HG02970 (cell line): ENCODE results near the gene SHPK.
A peak's percentile ranks its signal among the peaks of the same experiment; 100 is the strongest.

ENCODE experiments used
- ATAC-seq: cut with Tn5 transposase; IDR thresholded peaks from one replicate; pipeline ENCODE4 v1.9.1; 2021; ENCODE audit warnings: mild to moderate bottlenecking, moderate library complexity, moderate number of reproducible peaks; ENCODE audit not compliant: unreplicated experiment, low FRiP score

Gene SHPK, protein sequence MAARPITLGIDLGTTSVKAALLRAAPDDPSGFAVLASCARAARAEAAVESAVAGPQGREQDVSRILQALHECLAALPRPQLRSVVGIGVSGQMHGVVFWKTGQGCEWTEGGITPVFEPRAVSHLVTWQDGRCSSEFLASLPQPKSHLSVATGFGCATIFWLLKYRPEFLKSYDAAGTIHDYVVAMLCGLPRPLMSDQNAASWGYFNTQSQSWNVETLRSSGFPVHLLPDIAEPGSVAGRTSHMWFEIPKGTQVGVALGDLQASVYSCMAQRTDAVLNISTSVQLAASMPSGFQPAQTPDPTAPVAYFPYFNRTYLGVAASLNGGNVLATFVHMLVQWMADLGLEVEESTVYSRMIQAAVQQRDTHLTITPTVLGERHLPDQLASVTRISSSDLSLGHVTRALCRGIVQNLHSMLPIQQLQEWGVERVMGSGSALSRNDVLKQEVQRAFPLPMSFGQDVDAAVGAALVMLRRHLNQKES

DNA sequence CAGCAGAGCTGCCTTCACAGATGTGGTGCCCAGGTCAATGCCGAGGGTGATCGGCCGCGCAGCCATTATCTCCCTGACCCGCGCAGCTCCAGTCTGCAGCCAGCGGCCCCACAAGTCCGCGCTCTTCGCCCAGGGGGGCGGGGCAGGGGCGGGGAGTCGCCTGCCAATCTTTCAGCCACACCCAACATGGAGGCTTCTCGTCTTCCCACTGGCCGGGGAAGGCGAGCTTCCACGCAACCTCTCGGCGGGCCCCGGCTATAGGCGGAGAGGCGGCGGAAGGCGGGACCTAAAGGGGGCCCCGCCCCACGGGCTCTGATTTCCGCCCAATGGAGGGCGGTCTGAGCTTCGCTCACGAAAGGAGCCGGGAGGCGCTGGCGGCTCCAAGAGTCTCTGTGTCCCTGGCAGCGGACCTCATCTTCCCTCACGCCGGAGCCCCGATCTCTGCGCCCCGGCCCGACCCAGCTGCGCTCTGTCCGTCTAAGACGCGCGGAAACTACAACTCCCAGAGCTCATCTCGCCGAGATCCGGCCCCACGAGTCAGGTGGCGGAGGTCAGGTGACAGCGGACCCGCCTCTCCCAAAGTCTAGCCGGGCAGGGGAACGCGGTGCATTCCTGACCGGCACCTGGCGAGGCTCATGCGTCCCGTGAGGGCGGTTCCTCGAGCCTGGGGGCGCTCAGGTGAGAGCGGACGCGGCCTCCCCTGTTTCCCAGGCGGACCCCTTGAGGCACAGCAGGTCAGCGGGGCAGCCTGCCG lies at the start of gene SHPK, which contains the start of gene CTNS:
SHPK (minus strand) TSS at position 97 of the 754 bp plus-strand sequence; CDS start at position 66, 31 bp downstream.
CTNS (plus strand) TSS at position 607 of the 754 bp plus-strand sequence. CDS start 3,447 bp downstream, outside the sequence.
- ATAC-seq, result peak; percentile 96

DNA sequence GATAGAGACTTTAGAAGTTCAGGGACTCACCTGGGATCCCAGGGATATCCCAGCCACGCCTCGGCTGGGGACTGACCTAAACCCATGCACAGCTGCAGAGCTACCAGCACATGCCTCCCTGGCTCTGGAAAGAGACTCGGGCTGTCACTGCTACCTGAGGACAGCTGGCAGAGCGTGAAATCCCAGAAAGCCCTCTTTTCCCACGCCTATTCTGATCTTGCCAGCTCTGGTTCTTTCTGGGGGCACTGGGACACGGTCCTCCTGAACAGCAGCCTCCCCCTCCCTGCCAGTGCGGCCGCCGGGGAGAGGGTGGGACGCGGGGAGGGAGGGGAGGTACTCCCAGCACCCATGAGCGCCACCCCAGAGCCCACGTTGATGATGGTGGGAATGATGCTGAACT lies 49.1 kb upstream of the SHPK start:
- no peak for ATAC-seq

GRCh38 chr17:3683054-3683511 lies 47.0 kb upstream of the SHPK start:
- no peak for ATAC-seq

GRCh38 chr17:3682033-3682432 lies 46.0 kb upstream of the SHPK start:
- no peak for ATAC-seq

- no peak for ATAC-seq
Measured at GRCh38 chr17:3681565-3681964, 45.5 kb upstream of the SHPK start.

DNA sequence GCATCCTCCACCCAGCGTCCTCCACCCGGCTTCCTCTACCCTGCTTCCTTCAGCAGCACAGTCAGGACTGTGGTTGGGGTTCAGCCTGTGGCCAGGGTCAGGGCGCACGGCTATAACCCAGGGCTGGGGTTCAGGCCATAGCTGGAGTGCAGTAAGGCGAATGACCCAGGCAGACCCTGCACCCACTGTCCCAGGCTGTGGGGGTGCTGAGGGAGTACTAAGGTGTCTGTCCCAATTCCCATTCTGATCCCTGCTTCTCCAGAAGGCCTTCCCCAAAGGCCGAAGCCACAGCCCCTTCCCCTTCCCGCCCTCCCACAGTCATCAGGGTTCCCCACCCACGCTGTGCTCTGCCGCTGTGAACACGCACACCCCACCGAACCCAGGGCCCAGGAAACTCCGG lies 45.0 kb upstream of the SHPK start:
- no peak for ATAC-seq

DNA sequence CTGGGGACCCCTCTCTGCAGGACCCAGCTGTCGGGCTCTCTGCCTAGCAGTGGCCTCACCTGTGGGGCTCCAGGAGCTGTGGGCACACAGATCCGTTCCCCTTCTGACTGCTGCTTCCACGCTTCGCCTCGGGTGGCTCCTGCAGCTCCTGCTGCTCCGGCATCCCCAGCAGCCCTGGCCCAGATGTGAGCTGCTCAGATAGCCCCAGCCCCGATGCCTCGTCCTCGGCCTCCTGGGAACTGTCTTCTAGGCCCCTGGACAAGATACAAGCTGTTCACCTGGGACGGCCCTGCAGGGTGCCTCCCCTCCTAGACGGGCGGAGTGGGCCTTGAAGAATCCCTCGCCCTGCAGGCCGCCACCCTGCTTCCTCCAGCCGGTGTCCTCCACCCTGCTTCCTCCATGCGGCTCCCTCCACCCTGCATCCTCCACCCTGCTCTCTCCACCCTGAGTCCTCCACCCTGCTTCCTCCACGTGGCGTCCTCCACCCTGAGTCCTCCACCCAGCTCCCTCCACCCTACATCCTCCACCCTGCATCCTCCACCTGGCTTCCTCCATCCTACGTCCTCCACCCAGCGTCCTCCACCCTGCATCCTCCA lies 43.6 kb upstream of the SHPK start:
- no peak for ATAC-seq

DNA sequence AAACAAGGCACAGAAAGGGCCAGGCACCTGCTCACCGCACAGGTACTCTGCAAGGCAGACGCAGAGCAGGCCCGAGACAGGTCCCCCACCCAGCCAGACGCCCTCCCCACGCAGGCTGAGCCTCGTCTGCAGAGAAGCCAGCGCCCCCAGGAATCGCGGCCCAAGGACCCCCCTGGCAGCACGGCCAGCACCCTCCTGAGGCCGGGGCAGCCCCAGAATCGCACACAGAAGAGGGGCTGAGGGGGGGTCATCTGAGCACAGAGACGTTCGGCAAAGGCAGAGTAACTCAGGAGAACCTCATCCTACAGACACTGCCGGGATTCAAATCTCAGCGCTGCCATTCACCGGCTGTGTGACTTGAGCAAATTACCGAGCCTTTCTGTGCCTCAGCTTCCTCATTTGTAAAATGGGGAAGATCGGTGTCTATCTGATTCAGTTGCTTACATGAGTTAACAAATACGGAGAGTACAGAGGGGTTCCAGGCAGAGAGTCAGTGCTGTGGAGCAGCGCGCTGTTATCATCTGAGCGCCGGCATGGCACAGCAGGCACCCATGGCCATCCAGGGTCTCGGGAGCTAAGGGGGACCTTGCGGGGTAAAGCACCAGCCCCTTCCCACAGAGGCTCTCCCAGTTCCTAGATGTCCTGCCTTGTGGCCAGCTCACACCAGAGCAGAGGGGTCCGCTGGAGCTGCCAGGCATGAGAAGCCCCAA lies 42.9 kb upstream of the SHPK start:
- no peak for ATAC-seq

DNA sequence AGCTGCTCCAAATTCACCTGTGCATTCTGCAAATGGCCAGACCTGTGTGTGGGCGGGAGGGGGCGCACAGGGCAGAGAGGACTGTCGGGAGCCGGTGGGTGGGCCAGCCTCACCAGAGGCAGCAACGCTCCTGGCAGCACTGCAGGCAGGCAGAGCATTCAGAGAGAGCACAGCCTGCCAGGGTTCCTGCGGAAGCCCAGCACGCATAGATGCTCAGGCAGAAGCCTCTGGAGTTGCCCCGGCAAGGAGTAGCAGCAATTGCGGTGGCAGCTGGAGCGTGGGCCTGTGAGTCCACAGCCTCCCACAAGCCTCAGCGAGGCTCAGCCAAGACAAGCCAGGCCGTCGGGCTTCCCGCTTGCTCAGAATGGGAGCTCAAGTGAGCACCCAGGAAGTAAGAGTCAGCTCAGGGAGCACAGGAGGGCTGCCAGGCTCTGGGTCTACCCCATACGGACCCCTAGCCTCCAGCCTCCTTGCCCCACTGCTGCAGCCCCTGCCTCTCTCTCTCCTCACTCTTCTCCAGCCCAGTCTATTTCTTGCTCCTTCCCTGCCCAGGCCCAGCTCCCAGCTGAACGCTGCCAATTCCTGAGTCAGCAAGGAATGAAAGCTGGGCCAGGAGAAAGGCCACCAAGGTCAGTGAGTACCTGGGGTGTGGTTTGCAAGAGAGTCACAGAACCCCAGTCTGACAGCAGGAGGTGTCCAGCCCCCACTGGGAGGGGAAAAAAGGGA lies 42.2 kb upstream of the SHPK start:
- no peak for ATAC-seq

DNA sequence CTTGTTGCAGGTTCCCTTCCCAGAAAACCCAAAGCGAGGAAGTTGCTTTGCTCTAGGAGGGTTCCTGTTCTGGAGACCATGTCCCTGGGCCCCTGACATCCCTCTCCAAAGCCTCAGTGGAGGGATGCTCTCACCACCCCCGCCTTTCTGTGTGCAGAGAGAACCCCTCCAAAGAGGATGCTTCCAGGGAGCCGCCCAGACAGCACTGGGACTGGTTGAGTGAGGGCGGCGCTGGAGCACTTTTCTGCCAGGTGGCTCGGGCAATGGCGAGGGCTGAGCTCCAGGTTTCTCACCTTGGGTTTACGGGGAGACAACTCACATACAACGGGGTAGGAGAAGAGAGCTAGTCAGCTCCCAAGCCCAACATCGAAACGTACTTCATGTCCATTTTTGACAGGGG lies 39.8 kb upstream of the SHPK start:
- ATAC-seq, result no peak

DNA sequence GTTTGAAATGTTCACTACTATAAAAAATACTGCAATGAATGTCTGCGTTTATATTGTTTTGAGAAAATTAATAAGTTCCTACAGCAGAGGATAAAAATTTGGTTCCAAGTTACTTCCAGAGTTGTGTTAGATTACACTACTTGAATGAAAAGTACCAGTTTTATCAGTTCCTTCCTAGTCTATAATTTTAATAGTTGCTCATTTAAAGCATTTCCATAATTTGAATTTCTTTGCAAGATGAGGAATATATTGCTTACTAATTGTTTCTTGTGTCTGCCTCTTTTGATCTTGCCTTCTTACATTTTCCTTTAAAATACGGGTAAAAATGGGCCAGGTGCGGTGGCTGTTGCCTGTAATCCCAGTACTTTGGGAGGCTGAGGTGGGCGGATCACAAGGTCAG lies 36.5 kb upstream of the SHPK start:
- no peak for ATAC-seq

- ATAC-seq, result no peak
Measured at GRCh38 chr17:3669548-3669947, 33.5 kb upstream of the SHPK start.

DNA sequence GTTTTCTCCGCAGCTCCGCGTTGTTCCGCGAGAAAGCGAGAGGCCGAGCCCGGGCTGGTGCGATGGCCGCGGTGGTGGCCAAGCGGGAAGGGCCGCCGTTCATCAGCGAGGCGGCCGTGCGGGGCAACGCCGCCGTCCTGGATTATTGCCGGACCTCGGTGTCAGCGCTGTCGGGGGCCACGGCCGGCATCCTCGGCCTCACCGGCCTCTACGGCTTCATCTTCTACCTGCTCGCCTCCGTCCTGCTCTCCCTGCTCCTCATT lies 33.0 kb upstream of the SHPK start:
- no peak for ATAC-seq

- peak; percentile 89 for ATAC-seq
Measured at GRCh38 chr17:3668279-3669084, 32.4 kb upstream of the SHPK start, which contains the start of the genes EMC6 and TAX1BP3. TSS of gene EMC6 (plus strand) at chr17:3668812. CDS start at chr17:3669147, 335 bp downstream. TSS of gene TAX1BP3 (minus strand) at chr17:3668578. CDS start at chr17:3668526, 52 bp downstream.

GRCh38 chr17:3667366-3668278 lies 31.6 kb upstream of the SHPK start:
- ATAC-seq, result no peak

GRCh38 chr17:3666516-3666915 lies 30.5 kb upstream of the SHPK start:
- ATAC-seq, result no peak

DNA sequence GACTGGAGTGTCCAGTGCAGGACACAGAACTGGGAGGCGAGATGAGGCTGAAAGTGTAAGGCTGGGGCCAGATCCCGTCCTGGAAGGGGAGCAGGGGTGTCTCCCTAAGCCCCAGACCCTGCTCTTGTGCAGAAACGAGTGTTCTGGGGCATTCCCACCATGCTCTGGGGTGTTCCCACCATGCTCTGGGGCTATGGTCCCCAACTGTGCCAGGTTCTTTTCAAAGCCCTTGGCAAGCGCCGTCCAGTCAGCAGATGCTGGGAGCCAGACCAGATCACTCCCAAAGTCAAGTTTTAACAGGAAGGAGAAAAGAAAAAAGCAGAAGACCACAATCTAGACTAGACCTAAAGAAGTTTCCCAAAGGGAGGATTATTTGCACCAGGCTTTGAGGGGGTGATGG lies 29.8 kb upstream of the SHPK start:
- ATAC-seq, result no peak
